ENCODE measurements around the gene MED27.
A peak's percentile ranks its signal among the peaks of the same experiment; 100 is the strongest.
"Not testable (repeated sequence)": the region's sequence is repeated elsewhere in the genome, so short reads cannot be mapped to it uniquely, and the experiment has no call there.

The MED27 gene

DNA sequence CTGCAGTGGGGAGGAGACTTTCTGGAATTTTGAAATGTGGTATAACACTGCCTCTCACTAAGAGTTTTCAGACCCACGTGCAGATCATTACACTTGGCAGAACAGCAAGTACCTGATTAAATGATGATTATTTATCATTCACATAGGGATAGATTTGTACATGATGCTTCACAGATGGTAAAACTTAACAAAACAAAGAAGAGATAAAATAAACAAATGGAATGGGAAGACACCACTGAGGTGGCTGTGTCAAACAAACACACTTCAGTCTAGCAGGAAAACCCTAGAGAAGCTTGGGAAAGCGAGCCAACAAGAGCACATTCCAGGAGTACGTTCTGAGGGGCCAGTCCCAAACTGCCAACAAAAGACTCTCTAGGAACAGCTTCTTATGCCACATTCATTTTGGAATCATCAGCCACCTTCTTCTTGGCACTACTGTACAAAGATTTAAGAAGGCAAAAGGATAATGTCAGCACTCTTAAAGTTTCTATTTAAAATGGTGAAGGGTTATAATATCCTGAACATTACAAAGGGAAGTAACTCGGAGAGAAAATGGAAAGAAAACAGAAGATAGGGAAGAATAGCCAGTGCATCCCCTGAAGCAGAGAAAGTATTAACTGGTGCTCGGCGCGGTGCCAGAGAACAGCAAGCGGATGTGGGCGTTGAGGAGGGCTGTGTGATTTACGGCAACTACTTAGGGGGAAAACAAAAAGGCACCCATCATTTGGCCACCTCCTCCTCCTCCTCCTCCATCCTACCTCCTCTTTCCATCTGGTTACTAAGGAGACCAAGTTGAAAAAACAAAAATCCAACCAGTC is 1.6 kb downstream of the MED27 start:
- DNase-seq (ENCODE audit: low read depth in 2 of 2, low spot score in 1 of 2): peak in 1 of 2 donors; percentile 12

DNA sequence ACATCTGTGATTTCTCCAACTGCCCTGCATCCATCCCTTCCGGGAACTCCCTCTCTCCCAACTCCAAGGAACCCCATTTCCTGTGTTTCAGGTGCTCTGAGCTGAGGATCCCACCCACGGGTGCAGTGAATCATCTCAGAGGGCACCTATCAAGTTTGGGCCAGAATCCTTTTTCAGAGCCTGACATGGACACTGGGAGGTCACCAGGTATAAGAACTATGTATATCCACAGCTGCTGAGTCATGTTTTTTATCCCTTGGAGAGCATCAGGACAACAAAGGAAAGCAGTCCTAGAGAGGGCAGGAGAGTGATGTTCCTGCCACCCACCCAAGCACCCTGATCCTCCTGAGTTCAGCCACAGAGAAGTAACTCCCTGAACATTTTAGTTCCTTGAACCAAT is 3.8 kb downstream of the MED27 start:
- DNase-seq (ENCODE audit: low read depth in 2 of 2, low spot score in 1 of 2): no peak

DNA sequence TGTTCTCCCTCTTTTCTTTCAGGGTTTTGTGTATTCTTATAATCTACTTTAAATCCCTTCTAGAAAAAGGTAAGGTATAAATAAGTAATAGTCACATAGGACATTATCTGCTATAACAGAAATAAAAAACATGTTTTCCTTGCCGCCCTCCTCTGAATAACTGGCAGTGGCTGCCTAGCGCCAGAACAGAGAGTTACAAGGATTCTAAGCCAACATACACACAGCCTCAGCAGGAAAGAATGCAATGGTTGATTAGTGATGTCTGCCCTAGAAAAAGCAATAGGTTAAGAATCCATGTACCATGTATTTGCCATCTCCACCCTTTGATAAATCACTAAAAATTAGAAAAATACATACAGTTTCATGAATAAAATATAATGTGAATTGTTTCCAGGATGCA is 4.9 kb downstream of the MED27 start:
- DNase-seq (ENCODE audit: low read depth in 2 of 2, low spot score in 1 of 2): no peak

DNA sequence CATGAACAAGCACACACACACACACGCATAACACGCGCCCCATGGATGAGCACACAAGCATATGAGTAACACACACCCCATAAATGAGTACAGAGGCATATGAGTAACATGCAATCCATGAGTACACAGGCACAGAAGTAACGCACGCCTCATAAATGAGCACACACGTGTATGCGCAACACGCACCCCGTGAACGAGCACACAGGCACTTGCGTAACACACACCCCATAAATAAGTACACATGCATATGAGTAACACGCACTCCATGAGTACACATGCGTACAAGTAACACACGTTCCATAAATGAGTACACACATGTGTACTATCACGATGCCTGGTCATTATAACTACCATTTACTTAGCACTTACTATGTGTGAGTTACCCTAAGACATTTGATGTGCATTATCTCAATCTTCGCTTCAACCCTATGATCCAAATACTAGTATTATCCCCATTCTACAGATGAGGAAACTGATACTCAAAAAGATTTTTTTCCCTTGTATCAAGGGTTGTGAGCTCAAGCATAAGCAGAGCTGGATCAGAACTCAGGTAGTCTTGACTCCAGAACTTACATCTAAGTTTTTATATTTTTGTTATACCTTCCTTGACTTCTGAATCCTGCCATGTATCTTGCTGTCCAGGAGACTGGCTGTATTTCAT is 7.7 kb downstream of the MED27 start:
- DNase-seq (ENCODE audit: low read depth in 2 of 2, low spot score in 1 of 2): no peak

DNA sequence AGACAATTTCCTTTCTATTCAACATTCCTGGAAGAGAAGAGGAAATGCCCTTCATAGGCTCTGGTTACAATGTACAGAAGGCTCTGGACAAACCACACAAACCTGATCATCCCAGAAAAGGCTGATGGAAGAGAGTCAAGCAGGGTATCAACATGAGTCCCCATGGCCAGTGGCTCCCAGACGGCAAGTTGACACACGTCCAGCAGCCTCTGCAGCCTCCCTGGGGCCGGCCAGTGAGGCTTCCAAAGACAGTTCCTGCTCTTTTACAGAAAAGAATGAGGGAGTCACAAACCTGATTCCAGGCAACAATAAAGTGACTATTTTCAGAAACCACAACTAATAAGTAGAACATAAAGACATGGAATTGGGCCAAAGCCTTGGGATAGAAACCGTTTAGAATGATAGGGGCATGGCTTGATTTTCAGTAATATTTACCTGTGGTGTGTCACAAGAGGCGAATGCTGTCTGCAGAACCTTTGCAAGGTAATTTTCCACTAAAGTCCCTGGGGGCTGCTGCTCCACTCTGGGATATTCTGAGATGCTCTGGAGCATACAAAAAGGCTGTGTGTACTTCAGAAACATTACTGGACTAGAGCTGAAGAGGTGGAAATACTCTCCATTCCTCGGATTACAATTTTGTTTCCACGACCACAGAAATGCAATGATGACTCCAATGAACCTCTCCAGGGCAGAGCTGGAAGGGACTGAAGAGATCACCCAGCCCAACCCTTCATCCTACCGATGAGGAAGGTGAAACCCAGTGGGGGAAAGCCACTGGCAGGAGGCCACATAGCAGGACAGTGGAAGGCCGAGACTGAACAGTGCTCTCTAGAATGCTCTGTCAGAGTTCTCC is 10.4 kb downstream of the MED27 start:
- DNase-seq (ENCODE audit: low read depth in 2 of 2, low spot score in 1 of 2): no peak

DNA sequence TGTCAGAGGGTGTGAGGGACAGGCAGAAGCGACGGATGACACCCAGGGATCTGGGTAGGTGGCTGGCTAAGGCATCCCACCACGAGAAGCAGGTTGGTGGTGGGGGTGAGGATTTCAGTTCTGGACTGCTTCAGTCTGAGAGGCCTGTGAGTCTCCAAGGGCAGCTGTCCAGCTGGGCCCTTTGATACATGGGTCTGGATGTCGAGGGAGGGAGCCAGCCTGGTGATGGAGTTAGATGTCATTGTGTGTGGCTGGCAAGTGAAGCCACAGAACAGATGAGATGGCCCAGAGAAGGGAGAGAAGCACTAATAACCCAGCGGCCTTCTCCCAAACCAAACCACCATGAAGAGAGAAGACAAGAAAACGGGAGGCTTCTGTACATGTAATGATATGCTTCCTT is 11.1 kb downstream of the MED27 start:
- DNase-seq (ENCODE audit: low read depth in 2 of 2, low spot score in 1 of 2): no peak

DNA sequence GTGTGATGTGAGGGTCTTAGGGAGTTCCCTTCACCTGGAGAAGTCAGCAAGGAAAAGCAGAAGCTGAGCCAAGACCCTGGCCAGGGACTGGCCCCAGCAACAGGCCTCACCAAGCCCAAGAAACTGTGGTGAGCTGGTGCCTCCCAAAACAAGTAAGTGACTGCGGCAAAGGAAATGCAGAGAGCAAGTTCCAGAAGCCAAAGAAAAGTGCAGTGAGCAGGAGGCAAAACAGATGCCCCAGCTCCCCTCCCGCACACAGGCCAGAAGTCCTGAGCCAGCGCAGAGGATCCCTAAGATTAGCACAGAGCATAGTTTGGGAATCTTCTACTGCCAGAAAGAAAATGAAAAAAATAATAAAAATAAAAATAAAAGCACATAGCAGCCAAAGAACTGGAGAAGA is 13.2 kb downstream of the MED27 start:
- DNase-seq (ENCODE audit: low read depth in 2 of 2, low spot score in 1 of 2): no peak

DNA sequence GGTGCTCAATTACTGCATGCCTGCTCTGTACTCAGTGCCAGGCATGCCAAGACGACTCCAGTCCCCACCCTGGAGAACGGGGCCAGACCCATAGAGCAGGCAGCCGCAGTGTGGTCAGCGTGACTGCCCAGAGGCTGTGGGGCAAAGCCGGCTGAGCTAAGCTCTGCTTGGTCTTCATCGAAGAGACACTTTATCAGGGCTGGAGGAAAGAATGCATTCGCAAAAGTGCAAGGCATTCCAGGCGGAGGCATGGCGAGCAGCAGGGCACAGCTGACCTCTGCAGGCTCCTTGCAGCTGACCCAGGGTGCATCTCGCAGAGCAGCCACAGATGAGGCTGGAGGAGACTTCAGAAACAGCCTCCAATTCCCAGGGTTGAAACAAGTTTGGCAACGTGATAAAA is 13.6 kb downstream of the MED27 start:
- DNase-seq (ENCODE audit: low read depth in 2 of 2, low spot score in 1 of 2): no peak

DNA sequence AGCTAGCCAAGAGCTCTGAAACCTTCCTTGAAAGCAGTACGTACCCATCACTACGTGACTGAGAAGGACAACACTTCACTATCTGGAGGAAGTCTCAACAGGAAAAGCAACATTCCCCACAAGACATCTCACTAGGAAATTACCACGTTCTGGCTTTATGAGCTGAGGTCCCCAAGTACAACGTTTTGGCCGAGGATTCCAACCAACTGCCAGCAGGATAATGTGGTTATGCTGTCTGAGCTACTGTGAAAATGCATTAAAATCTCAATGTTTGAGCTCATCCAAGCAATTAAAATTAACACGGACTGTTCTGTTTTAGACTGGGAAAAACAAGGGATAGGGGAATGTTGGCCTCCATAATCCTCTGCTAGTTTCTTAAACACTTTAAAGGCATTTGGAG is 16.4 kb downstream of the MED27 start:
- DNase-seq (ENCODE audit: low read depth in 2 of 2, low spot score in 1 of 2): no peak

DNA sequence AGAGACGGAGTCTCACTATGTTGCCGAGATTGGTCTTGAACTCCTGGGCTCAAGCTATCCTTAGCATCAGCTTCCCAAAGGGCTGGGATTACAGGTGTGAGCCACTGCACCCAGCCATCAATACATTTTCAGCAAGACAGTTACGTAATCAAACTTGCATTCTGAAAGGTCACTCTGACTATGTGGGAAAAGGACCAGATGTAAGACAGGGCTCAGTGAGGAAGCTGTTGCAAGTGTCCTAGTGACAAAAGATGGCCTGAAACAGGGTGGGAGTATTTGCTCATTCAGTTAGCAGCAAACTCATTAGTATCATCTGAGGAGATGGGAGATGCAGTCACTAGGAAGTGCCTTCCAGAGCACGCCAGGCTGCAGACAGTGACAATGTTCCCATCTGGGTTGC is 16.9 kb downstream of the MED27 start:
- no peak for DNase-seq (ENCODE audit: low read depth in 2 of 2, low spot score in 1 of 2)

DNA sequence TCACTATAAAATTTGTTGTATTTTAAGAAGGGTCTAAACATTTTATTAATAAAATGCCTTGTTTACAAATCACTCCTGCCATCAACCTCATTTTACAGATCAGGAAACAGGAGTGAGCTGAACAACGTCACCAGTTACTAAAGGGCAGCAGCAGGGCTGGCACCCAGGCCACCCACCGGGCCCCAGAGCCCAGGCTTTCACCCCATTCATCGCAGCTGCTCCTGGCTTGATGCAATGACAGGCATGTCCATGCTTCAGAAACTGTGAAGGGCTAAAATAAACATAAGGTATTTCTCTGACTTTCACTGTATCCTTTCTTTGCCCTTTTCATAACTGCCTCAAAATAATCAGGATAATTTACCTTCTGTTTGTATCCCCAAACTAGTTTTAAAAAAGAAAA is 18.1 kb downstream of the MED27 start:
- no peak for DNase-seq (ENCODE audit: low read depth in 2 of 2, low spot score in 1 of 2)

DNA sequence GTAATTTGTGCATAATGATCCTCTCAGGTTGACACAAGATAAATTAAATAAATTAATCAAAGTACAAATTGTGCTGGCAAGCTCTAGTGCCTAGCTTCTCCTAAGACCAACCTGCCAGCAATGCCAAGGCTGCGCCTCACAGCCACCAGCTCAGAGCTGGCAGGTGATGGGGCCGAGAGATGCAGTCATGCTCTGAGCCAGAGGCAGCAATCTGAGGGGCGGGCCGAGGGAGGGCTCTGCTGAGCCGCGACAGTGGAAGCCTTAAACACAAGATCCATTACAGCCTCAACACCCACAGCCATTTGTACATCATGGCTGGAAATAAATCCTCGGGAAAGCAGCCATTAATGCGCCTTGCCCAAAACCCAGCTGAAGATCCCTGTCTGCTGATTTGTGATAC is 20.3 kb downstream of the MED27 start:
- no peak for DNase-seq (ENCODE audit: low read depth in 2 of 2, low spot score in 1 of 2)

DNA sequence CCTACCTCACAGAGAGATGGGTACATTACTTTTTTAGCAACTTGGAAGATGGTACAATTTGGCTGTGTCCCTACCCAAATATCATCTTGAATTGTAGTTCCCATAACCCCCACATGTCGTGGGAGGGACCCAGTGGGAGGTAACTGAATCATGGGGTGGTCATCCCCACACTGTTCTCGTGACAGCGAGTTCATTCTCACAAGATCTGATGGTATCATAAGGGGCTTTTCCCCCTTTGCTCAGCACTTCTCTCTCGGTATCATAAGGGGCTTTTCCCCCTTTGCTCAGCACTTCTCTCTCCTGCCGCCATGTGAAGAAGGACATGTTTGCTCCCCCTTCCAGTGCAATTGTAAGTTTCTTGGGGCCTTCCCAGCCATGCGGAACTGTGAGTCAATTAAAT is 21.4 kb downstream of the MED27 start:
- DNase-seq (ENCODE audit: low read depth in 2 of 2, low spot score in 1 of 2): not testable (repeated sequence)

DNA sequence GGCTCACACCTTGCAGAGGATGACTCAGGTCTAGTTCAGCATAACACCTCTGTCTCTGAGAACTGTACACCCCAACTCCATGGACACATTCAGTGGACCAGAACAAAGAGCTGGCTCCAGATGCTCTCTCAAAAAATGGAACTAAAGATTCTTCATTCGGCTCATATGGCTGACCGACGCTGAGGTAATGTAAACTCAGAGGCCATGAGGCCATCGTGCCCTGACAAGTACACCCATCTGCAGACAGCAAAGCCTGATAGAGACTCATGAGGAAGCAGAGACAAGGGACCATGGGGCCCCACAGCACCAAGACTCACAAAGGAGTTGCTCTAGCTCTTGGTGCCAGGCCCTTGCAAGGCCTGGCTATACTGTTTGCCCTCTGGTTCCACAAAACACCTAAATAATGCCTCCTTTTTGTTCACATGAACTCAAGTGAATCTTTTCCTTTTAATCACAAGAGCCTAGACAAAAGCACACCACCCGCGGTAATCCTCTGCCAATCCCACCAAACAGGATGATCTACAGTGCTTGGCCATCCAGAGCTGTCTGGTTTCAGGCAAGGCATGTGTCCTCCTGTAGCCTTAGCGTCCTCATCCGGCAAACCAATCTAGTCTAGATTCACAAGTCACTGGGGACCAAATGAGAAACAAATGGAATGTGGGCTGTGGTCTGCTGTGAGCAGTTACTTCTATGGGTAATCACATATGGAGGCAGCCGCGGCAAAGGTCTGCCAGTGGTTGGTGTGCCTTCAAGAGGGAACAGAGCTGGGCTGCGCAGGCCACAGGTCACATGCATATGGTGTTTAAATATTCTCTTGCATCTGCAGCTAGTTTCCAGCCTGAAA is 22.7 kb downstream of the MED27 start:
- DNase-seq (ENCODE audit: low read depth in 2 of 2, low spot score in 1 of 2): no peak

DNA sequence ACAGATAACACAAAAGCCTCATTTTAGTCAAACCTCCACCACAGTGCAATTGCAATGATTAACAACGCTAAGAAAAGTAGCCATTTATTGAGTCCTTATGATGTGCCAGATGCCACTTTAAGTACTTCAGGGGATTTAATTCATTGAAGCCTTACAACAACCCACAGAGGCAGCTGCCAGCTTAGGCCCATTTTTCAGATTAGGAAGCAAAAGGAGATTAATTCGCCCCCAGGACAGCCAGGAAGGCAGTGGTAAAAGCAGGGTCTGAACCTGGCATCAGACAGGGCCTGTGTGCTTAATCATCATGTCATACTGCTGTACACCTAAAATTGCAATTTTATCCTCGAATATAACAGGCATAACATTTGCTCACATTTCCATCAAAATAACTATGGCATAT is 23.9 kb downstream of the MED27 start:
- no peak for DNase-seq (ENCODE audit: low read depth in 2 of 2, low spot score in 1 of 2)

DNA sequence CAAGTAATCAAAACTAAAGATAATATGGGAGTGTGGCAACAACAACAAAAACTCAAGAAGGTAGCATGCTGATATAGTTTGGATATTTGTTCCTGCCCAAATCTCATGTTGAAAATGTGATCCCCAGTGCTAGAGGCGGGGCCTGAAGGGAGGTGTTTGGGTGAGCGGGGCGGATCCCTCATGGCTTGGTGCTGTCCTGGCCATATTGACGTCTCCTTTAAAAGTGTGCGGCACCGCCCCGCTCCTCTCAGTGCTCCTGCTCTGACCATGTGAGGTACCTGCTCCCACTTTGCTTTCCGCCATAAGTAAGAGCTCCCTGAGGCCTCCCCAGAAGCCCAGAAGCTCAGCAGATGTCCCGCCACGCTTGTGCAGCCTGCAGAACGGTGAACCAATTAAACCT is 25.6 kb downstream of the MED27 start:
- no peak for DNase-seq (ENCODE audit: low read depth in 2 of 2, low spot score in 1 of 2)

DNA sequence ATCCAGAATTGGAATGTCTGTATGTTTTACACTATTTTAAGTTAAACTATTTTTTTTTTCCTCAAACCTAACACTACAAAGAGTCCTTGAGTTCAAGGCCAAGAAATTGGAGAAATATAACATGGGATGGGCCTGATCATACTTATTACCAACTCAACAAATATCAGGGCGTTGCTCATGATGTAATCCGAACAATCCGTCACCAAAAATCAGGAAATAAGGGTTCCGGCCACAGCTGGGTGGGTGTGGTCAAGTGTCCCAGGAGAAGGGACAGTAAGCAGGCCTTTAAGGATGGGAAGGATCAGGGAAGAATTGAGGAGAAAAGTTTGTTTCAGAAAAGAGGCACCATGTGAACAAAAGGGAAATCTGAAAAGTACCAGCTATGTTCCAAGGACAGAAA is 29.8 kb downstream of the MED27 start:
- no peak for DNase-seq (ENCODE audit: low read depth in 2 of 2, low spot score in 1 of 2)

DNA sequence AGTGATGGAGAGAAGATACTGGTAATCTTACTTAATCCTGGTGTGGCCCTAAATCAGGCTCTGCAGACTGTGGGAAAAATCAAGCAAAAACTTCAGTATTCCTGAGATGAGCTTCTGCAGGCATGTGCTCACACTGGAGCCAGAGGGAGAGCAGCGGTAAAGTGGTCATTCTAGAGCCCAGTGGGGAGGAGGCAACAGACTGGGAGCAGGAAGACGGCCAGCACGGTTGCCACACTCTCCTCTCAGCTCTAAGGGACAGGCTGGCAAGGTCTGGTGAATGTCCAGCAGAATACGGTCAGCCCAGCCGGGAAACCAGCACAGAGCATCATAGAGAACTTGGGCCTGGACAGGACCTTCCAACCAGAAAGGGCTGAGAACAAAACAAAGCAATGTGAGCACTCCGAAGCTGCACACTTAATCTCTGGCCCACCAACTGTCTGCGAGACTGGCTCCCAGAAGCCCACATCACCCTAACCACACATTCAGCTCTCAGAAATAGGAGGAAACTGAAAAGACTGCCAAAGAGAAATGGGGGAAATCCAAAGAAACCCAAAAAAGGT is 30.3 kb downstream of the MED27 start:
- DNase-seq (ENCODE audit: low read depth in 2 of 2, low spot score in 1 of 2): no peak

DNA sequence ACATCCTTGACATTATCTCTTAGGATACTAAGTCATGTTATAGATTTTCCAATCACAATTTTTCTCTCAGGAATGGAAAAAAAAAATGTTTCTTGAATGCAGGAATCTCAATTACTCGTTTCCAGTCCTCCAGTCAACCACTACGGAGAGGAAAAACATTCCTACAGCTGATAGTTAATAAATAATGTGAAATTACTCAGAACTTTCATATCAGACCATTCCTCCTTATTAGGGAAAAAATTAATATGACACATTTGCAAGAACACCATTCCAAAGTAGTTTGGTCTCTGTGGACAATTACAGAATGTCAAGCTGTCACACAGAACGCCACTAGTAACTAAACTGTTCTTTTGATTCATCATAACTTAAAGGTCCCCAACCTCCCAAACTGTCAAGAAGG is 31.5 kb downstream of the MED27 start:
- DNase-seq (ENCODE audit: low read depth in 2 of 2, low spot score in 1 of 2): no peak

DNA sequence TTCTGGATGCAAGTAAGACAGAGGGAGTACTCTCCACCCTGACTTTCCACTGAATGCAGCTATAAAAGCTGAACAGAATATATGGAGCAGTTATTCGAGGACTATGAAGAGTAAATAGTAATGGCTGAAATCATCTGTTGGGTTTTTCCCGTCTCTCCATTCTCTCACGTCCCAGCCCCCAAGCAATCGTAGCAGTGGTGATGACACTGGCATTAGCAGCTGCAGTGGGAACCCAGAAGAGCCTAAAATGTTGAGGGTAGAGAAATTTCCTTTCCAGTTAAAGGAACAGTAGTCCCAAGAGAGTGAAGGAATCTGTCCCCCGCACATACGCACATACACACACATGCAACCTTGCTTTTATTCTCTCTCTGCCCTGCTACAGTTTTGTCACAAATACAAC is 33.2 kb downstream of the MED27 start:
- DNase-seq (ENCODE audit: low read depth in 2 of 2, low spot score in 1 of 2): no peak
